Transverse colon (tissue), 4 donors: Measurements from ENCODE around the gene ABL2. TPM values are rescaled to one million over a fixed set of nuclear protein-coding genes. Genes with fewer than 3 reads are reported as not detected.
A peak's percentile ranks its signal among the peaks of the same experiment; 100 is the strongest.
"Not testable (repeated sequence)": the region's sequence is repeated elsewhere in the genome, so short reads cannot be mapped to it uniquely, and the experiment has no call there.

ENCODE experiments used
- DNase-seq: peaks from one replicate; pipeline ENCODE4 v3.0.0-alpha.2; 2019
- H3K27ac ChIP-seq, 4 donors: fragments of 200-600 bp; sonication (generic); 2 replicates each; pipeline ENCODE4 v1.5.1; 2016 to 2018; ENCODE audit warnings: inconsistent platforms in 4 of 4
- H3K27me3 ChIP-seq: fragments of 200-600 bp; sonication (generic); 2 replicates; pipeline ENCODE4 v1.5.1; 2017; ENCODE audit warnings: inconsistent platforms
- H3K36me3 ChIP-seq, 4 donors: fragments of 200-600 bp; sonication (generic); 2 replicates each; pipeline ENCODE4 v1.5.1; 2017 to 2019; ENCODE audit warnings: inconsistent platforms in 4 of 4
- H3K4me1 ChIP-seq, 4 donors: fragments of 200-600 bp; sonication (generic); 2 replicates each; pipeline ENCODE4 v1.5.1; 2017 to 2020; ENCODE audit warnings: inconsistent platforms in 4 of 4
- H3K4me3 ChIP-seq, 4 donors: fragments of 200-600 bp; sonication (generic); 1 replicate in 1 of 4; 2 replicates in 3 of 4; pipeline versions ENCODE4 v1.5.1 to v1.6.1; 2017 to 2019; ENCODE audit warnings: inconsistent platforms in 4 of 4
- H3K9me3 ChIP-seq, 2 donors: fragments of 200-600 bp; sonication (generic); 2 replicates each; pipeline ENCODE4 v1.5.1; 2017 to 2019; ENCODE audit warnings: inconsistent platforms in 2 of 2
- CTCF ChIP-seq, 5 experiments: fragments of 200-600 bp in 3 of 5; fragments of 450-650 bp in 2 of 5; sonication (generic) in 3 of 5; IDR thresholded peaks; 1 replicate in 2 of 5; 2 replicates in 3 of 5; pipeline ENCODE4 v1.5.1; 2016 to 2017; ENCODE audit warnings: antibody characterized with exemption in 5 of 5, inconsistent platforms in 3 of 5, mild to moderate bottlenecking in 2 of 5, moderate library complexity in 1 of 5
- EP300 ChIP-seq: sonication (generic); formaldehyde crosslinking; IDR thresholded peaks from one replicate; pipeline ENCODE4 v1.6.1; 2017; ENCODE audit warnings: antibody characterized with exemption, low read depth
- POLR2A ChIP-seq: fragments of 450-650 bp; IDR thresholded peaks from one replicate; pipeline ENCODE4 v1.6.1; 2016; ENCODE audit warnings: antibody characterized with exemption, mild to moderate bottlenecking, moderate library complexity
- POLR2AphosphoS5 ChIP-seq, 3 donors: sonication (generic); formaldehyde crosslinking; IDR thresholded peaks; one replicate each; pipeline ENCODE4 v1.6.1; 2016; ENCODE audit warnings: antibody characterized with exemption in 3 of 3
- WGBS, 2 donors: methylation state at CpG; one replicate each; pipeline ENCODE4 v1.1.5; 2018; ENCODE audit warnings: low coverage in 1 of 2; 5-methylcytosine and 5-hydroxymethylcytosine counted together
- in situ Hi-C, 4 donors: fragments of 200-750 bp; cut with MboI; loops; one replicate each; pipeline versions ENCODE4 v1.15.0 to v1.15.1; 2017; ENCODE audit warnings: low sequenced_read_pairs in 3 of 4, low pct_ligation_motif_present in 1 of 4, low pct_unique_long_range_greater_than_20kb in 1 of 4
- intact Hi-C: fragments of 100-400 bp; cut with DNase I; formaldehyde crosslinking; loops from one replicate; pipeline ENCODE4 v1.15.1; 2023; ENCODE audit warnings: low total_unique reads
- total RNA-seq, 4 donors: library from RNA; depleted of rRNA; stranded (reverse); fragments of >200 nt; gene quantifications; one replicate each; pipeline ENCODE4 v1.1.0, GENCODE V29; 2016

ABL2 gene
- total RNA-seq, 4 donors from 2014 or later = 9.6 to 51.7 (median 14.3) TPM

- Histone ChIP-seq H3K9me3 (no peaks in the 10 kb centered on the region), H3K27ac (no peak overlapping the region), H3K36me3 (no peaks in the 10 kb centered on the region), H3K4me3 (no peak overlapping the region), H3K27me3 (no peaks in the 10 kb centered on the region), H3K4me1 (no peaks in the 10 kb centered on the region)
- in situ Hi-C loops = loop anchor here in 2 of 4 donors (25.0 kb wide), 2 partner anchors 110 to 335 kb away; partner anchors contain the start of genes AXDND1 (in 1 of the 2), NPHS2 (in 1 of the 2) and TDRD5 (in 1 of the 2)
- intact Hi-C loops = no loop called here
- TF ChIP-seq CTCF (IDR thresholded peaks at IDR 0.05) (no peak), POLR2AphosphoS5 (IDR thresholded peaks at IDR 0.05) (no peak), EP300 (no peak), POLR2A (no peak)
- DNase-seq = no peak
- WGBS, 2 donors = 73 to 81% methylated on average over 4 of the region's 4 CpGs
Measured at GRCh38 chr1:179252606-179253005, 23.1 kb upstream of the ABL2 start.

GRCh38 chr1:179251675-179252074 lies 22.2 kb upstream of the ABL2 start:
- Histone ChIP-seq H3K4me1 (no peaks in the 10 kb centered on the region), H3K36me3 (no peaks in the 10 kb centered on the region), H3K9me3 (no peaks in the 10 kb centered on the region), H3K27me3 (no peaks in the 10 kb centered on the region), H3K27ac (no peak overlapping the region), H3K4me3 (no peak overlapping the region)
- TF ChIP-seq CTCF (IDR thresholded peaks at IDR 0.05) (peak; percentile 30 to 60 (median 44)), POLR2AphosphoS5 (IDR thresholded peaks at IDR 0.05) (no peak)
- 7 to 36% methylated on average over 1 of the region's 1 CpG for WGBS, 2 donors
- intact Hi-C loops (no loop called here), in situ Hi-C loops (loop anchor here in 2 of 4 donors (25.0 kb wide), 2 partner anchors 111 to 336 kb away; partner anchors contain the start of genes AXDND1 (in 1 of the 2), NPHS2 (in 1 of the 2) and TDRD5 (in 1 of the 2))
- no peak for DNase-seq

- TF ChIP-seq CTCF (IDR thresholded peaks at IDR 0.05) (no peak), EP300 (no peak), POLR2AphosphoS5 (IDR thresholded peaks at IDR 0.05) (no peak), POLR2A (no peak)
- no peak for DNase-seq
- in situ Hi-C loops = loop anchor here in 3 of 4 donors (10.0 to 25.0 kb wide), 2 partner anchors 114 to 117 kb away; partner anchors contain the start of gene AXDND1 (in 3 of the 3)
- H3K4me3 ChIP-seq = no peak overlapping the region
- no peaks in the 10 kb centered on the region for H3K36me3 ChIP-seq
- H3K27me3 ChIP-seq = no peaks in the 10 kb centered on the region
- H3K9me3 ChIP-seq = no peaks in the 10 kb centered on the region
- no peaks in the 10 kb centered on the region for H3K4me1 ChIP-seq
- whole genome bisulfite sequencing, 2 donors = 85% methylated on average over 9 of the region's 9 CpGs
- intact Hi-C loops = no loop called here
- H3K27ac ChIP-seq = no peak overlapping the region
Measured at GRCh38 chr1:179247923-179248322, 18.4 kb upstream of the ABL2 start.

GRCh38 chr1:179245426-179245825 lies 15.9 kb upstream of the ABL2 start:
- H3K9me3 ChIP-seq, intact Hi-C loops, H3K4me3 ChIP-seq, H3K36me3 ChIP-seq, H3K27me3 ChIP-seq, DNase-seq, H3K4me1 ChIP-seq, H3K27ac ChIP-seq: not testable (repeated sequence)
- 71 to 83% methylated on average over 1 to 2 of the region's 2 CpGs for WGBS, 2 donors
- in situ Hi-C loops = loop anchor here in 3 of 4 donors (10.0 to 25.0 kb wide), 2 partner anchors 117 to 119 kb away; partner anchors contain the start of gene AXDND1 (in 3 of the 3)
